Sigmoid colon (tissue), 3 donors: ENCODE data around the gene TTC9B.

ENCODE experiments used
- POLR2A ChIP-seq, 2 donors: fragments of 450-650 bp; IDR thresholded peaks; one replicate each; pipeline ENCODE4 v1.6.1; 2016; ENCODE audit warnings: antibody characterized with exemption in 2 of 2, mild to moderate bottlenecking in 2 of 2, moderate library complexity in 2 of 2
- TF ChIP-seq, protein P1 (sequence below), 4 experiments: fragments of 450-650 bp in 3 of 4; fragments of 200-600 bp in 1 of 4; IDR thresholded peaks; one replicate each; pipeline ENCODE4 v1.5.1; 2016 to 2019; ENCODE audit warnings: antibody characterized with exemption in 4 of 4, mild to moderate bottlenecking in 3 of 4, moderate library complexity in 2 of 4

DNA sequence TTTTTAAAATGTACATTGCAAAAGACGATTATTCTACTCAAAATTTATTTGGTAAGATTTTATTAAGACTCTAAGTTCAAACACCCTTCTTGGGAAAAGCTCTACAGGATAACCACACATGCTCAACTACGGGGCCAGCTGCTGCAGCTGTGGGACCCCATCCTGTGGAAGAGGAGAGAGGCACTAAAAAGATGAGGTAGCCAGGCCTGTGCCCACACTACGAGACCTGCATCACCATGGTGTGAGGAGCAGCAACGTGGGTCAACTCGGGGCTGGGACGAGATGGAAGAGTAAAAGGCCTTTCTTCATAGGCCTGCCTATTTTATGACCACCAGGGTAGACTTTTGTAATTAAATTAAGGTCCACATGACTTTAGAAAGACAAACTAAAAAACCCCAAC lies 12.9 kb upstream of the TTC9B start:
- TF ChIP-seq, protein P1, sequence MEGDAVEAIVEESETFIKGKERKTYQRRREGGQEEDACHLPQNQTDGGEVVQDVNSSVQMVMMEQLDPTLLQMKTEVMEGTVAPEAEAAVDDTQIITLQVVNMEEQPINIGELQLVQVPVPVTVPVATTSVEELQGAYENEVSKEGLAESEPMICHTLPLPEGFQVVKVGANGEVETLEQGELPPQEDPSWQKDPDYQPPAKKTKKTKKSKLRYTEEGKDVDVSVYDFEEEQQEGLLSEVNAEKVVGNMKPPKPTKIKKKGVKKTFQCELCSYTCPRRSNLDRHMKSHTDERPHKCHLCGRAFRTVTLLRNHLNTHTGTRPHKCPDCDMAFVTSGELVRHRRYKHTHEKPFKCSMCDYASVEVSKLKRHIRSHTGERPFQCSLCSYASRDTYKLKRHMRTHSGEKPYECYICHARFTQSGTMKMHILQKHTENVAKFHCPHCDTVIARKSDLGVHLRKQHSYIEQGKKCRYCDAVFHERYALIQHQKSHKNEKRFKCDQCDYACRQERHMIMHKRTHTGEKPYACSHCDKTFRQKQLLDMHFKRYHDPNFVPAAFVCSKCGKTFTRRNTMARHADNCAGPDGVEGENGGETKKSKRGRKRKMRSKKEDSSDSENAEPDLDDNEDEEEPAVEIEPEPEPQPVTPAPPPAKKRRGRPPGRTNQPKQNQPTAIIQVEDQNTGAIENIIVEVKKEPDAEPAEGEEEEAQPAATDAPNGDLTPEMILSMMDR (IDR thresholded peaks at IDR 0.05): no peak
- TF ChIP-seq POLR2A (IDR thresholded peaks at IDR 0.05): no peak
